Mesenchymal stem cell (in vitro differentiated cells and primary cell): Measurements from ENCODE around the gene NTF4.
A peak's percentile ranks its signal among the peaks of the same experiment; 100 is the strongest.

Experiments
- DNase-seq: peaks from one replicate; pipeline ENCODE4 v3.0.0-alpha.2; 2013
- H2AFZ ChIP-seq: one replicate; pipeline ENCODE4 v1.6.1; 2013; ENCODE audit warnings: low read depth, mild to moderate bottlenecking, control low read depth, inconsistent platforms, low read length, moderate library complexity
- H2AK5ac ChIP-seq: 2 replicates; pipeline ENCODE4 v1.6.1; 2013; ENCODE audit warnings: low read length, moderate library complexity, mild to moderate bottlenecking, inconsistent platforms; ENCODE audit not compliant: severe bottlenecking
- H2BK120ac ChIP-seq: one replicate; pipeline ENCODE4 v1.6.1; 2013; ENCODE audit warnings: low read depth, mild to moderate bottlenecking, inconsistent platforms, low read length, moderate library complexity
- H2BK12ac ChIP-seq, 2 experiments: one replicate each; pipeline ENCODE4 v1.6.1; 2013; ENCODE audit warnings: inconsistent platforms in 2 of 2, low read length in 2 of 2, mild to moderate bottlenecking in 2 of 2, moderate library complexity in 2 of 2, control low read depth in 1 of 2
- H2BK15ac ChIP-seq: one replicate; pipeline ENCODE4 v1.6.1; 2013; ENCODE audit warnings: mild to moderate bottlenecking, low read depth, inconsistent platforms; ENCODE audit not compliant: poor library complexity, severe bottlenecking
- H2BK5ac ChIP-seq: 2 replicates; pipeline ENCODE4 v1.6.1; 2013; ENCODE audit warnings: low read depth, mild to moderate bottlenecking, low read length, control low read depth, inconsistent platforms; ENCODE audit not compliant: poor library complexity, severe bottlenecking
- H3K14ac ChIP-seq, 2 experiments: one replicate each; pipeline ENCODE4 v1.6.1; 2013; ENCODE audit warnings: inconsistent platforms in 2 of 2, low read length in 2 of 2, control low read depth in 1 of 2, mild to moderate bottlenecking in 1 of 2, moderate library complexity in 1 of 2
- H3K18ac ChIP-seq, 2 experiments: one replicate each; pipeline ENCODE4 v1.6.1; 2013; ENCODE audit warnings: inconsistent platforms in 2 of 2, low read length in 2 of 2, control low read depth in 1 of 2, low read depth in 1 of 2, mild to moderate bottlenecking in 1 of 2
- H3K23ac ChIP-seq, 2 experiments: one replicate each; pipeline ENCODE4 v1.6.1; 2013; ENCODE audit warnings: inconsistent platforms in 2 of 2, low read length in 2 of 2, mild to moderate bottlenecking in 2 of 2, moderate library complexity in 2 of 2, control low read depth in 1 of 2
- H3K27ac ChIP-seq: 2 replicates; pipeline ENCODE4 v1.5.1; 2013; ENCODE audit warnings: mild to moderate bottlenecking, moderate library complexity, low read length, control low read depth, inconsistent platforms; ENCODE audit not compliant: poor library complexity, severe bottlenecking
- H3K27me3 ChIP-seq, 2 experiments: 2 replicates each; pipeline versions ENCODE4 v1.6.1 to v1.7.0; 2013; ENCODE audit warnings: low read length in 2 of 2, mild to moderate bottlenecking in 2 of 2, moderate library complexity in 2 of 2, control low read depth in 1 of 2, inconsistent platforms in 1 of 2; ENCODE audit not compliant: control insufficient read depth in 1 of 2, insufficient read depth in 1 of 2
- H3K36me3 ChIP-seq, 2 experiments: 2 replicates each; pipeline versions ENCODE4 v1.6.1 to v1.7.0; 2013; ENCODE audit warnings: low read length in 2 of 2, control low read depth in 1 of 2, inconsistent platforms in 1 of 2, low read depth in 1 of 2, mild to moderate bottlenecking in 1 of 2; ENCODE audit not compliant: insufficient read depth in 2 of 2, control insufficient read depth in 1 of 2
- H3K4ac ChIP-seq, 2 experiments: one replicate each; pipeline ENCODE4 v1.6.1; 2013; ENCODE audit warnings: inconsistent platforms in 2 of 2, low read length in 2 of 2, mild to moderate bottlenecking in 2 of 2, moderate library complexity in 2 of 2, control low read depth in 1 of 2, low read depth in 1 of 2
- H3K4me1 ChIP-seq: 2 replicates; pipeline ENCODE4 v1.6.1; 2013; ENCODE audit warnings: low read depth, low read length, control low read depth; ENCODE audit not compliant: control insufficient read depth, insufficient read depth
- H3K4me2 ChIP-seq: 2 replicates; pipeline ENCODE4 v1.6.1; 2013; ENCODE audit warnings: low read length, mild to moderate bottlenecking, inconsistent platforms; ENCODE audit not compliant: poor library complexity, severe bottlenecking
- H3K4me3 ChIP-seq, 2 experiments: 2 replicates each; pipeline versions ENCODE4 v1.5.1 to v1.7.0; 2013; ENCODE audit warnings: low read length in 2 of 2, mild to moderate bottlenecking in 2 of 2, control low read depth in 1 of 2, low read depth in 1 of 2; ENCODE audit not compliant: insufficient read depth in 1 of 2
- H3K79me1 ChIP-seq: replicated peaks from 2 replicates; pipeline ENCODE4 v1.6.1; 2013; ENCODE audit warnings: mild to moderate bottlenecking, control low read depth, low read length, inconsistent platforms; ENCODE audit not compliant: poor library complexity, severe bottlenecking
- H3K9ac ChIP-seq: 2 replicates; pipeline ENCODE4 v1.7.0; 2013; ENCODE audit warnings: mild to moderate bottlenecking, low read length, moderate library complexity
- H3K9me3 ChIP-seq: 2 replicates; pipeline ENCODE4 v1.7.0; 2013; ENCODE audit warnings: mild to moderate bottlenecking, low read length; ENCODE audit not compliant: control insufficient read depth
- H4K8ac ChIP-seq: one replicate; pipeline ENCODE4 v1.6.1; 2013; ENCODE audit warnings: inconsistent platforms, mild to moderate bottlenecking, low read length, moderate library complexity
- H4K91ac ChIP-seq: one replicate; pipeline ENCODE4 v1.6.1; 2013; ENCODE audit warnings: mild to moderate bottlenecking, low read length, inconsistent platforms
- WGBS: methylation state at CpG from one replicate; pipeline ENCODE4 v1.1.7; 2013; ENCODE audit warnings: mixed read lengths; 5-methylcytosine and 5-hydroxymethylcytosine counted together

NTF4 gene

GRCh38 chr19:49017041-49017665, 47.5 kb downstream of the NTF4 start, which contains the start of gene LHB:
TSS of gene LHB (minus strand) at chr19:49017091. CDS start at chr19:49017081, 10 bp downstream.
- Histone ChIP-seq H3K36me3 (peaks cover 33 to 39% of the 10 kb centered on the region in 2 experiments), H3K4ac (no peak within 1 kb of the TSS), H3K9ac (peak within 1 kb of the TSS; percentile 45), H3K27ac (no peak within 1 kb of the TSS), H2BK12ac (no peak within 1 kb of the TSS), H2BK5ac (no peak within 1 kb of the TSS), H2BK15ac (no peak within 1 kb of the TSS), H3K9me3 (no peaks in the 10 kb centered on the region), H3K27me3 (peaks cover 5 to 30% of the 10 kb centered on the region in 2 experiments), H4K91ac (no peak within 1 kb of the TSS), H2AFZ (no peak within 1 kb of the TSS), H3K14ac (no peak within 1 kb of the TSS), H3K4me1 (peaks cover 15% of the 10 kb centered on the region), H4K8ac (peak within 1 kb of the TSS; percentile 52), H2AK5ac (no peak within 1 kb of the TSS), H2BK120ac (no peak within 1 kb of the TSS), H3K79me1 (no peaks in the 10 kb centered on the region), H3K4me2 (peak within 1 kb of the TSS; percentile 85), H3K18ac (no peak within 1 kb of the TSS), H3K4me3 (peak within 1 kb of the TSS; percentile 44 to 70), H3K23ac (no peak within 1 kb of the TSS)
- WGBS = 71% methylated on average over 11 of the region's 17 CpGs
- no peak for DNase-seq

- no peak overlapping the region for H3K9ac ChIP-seq
- H4K8ac ChIP-seq = no peak overlapping the region
Measured at GRCh38 chr19:49016067-49016839, 48.4 kb downstream of the NTF4 start.

GRCh38 chr19:49014870-49015255, 49.8 kb downstream of the NTF4 start:
- Histone ChIP-seq H4K8ac (no peak overlapping the region), H3K79me1 (no peaks in the 10 kb centered on the region), H3K14ac (no peak overlapping the region), H2BK15ac (no peak overlapping the region), H2AK5ac (no peak overlapping the region), H3K9ac (no peak overlapping the region), H3K36me3 (peaks cover 54 to 62% of the 10 kb centered on the region in 2 experiments), H3K9me3 (no peaks in the 10 kb centered on the region), H3K27me3 (peaks cover 5 to 13% of the 10 kb centered on the region in 2 experiments), H2BK5ac (no peak overlapping the region), H2AFZ (no peak overlapping the region), H3K4me3 (no peak overlapping the region), H4K91ac (no peak overlapping the region), H2BK120ac (no peak overlapping the region), H2BK12ac (no peak overlapping the region), H3K27ac (no peak overlapping the region), H3K4me2 (no peak overlapping the region), H3K18ac (no peak overlapping the region), H3K4me1 (peaks cover 10% of the 10 kb centered on the region), H3K23ac (no peak overlapping the region), H3K4ac (no peak overlapping the region)
- DNase-seq = no peak
- 90% methylated on average over 18 of the region's 18 CpGs for WGBS

More at GRCh38 chr19:49016067-49016839, 48.4 kb downstream of the NTF4 start:
- Histone ChIP-seq H2BK15ac (no peak overlapping the region), H3K27me3 (peaks cover 5 to 25% of the 10 kb centered on the region in 2 experiments), H3K23ac (no peak overlapping the region), H3K27ac (no peak overlapping the region), H3K36me3 (peaks cover 42 to 48% of the 10 kb centered on the region in 2 experiments), H3K4me3 (no peak overlapping the region), H3K9me3 (no peaks in the 10 kb centered on the region), H2BK120ac (no peak overlapping the region), H3K14ac (no peak overlapping the region), H2BK5ac (no peak overlapping the region), H3K4me1 (peaks cover 15% of the 10 kb centered on the region), H2BK12ac (no peak overlapping the region), H3K4me2 (no peak overlapping the region), H2AK5ac (no peak overlapping the region), H4K91ac (no peak overlapping the region), H2AFZ (no peak overlapping the region), H3K4ac (no peak overlapping the region), H3K79me1 (no peaks in the 10 kb centered on the region), H3K18ac (no peak overlapping the region)
- no peak for DNase-seq
- WGBS = 100% methylated on average over 7 of the region's 29 CpGs

GRCh38 chr19:49014123-49014869, 50.3 kb downstream of the NTF4 start:
- H2BK120ac ChIP-seq = no peak overlapping the region
- H4K91ac ChIP-seq = no peak overlapping the region
- H3K18ac ChIP-seq = no peak overlapping the region
- no peak overlapping the region for H3K4ac ChIP-seq
- H3K79me1 ChIP-seq = no peaks in the 10 kb centered on the region
- peaks cover 5 to 8% of the 10 kb centered on the region in 2 experiments for H3K27me3 ChIP-seq
- no peak overlapping the region for H4K8ac ChIP-seq
- H2BK15ac ChIP-seq = no peak overlapping the region
- no peak overlapping the region for H2BK5ac ChIP-seq
- peak; percentile 44 for DNase-seq
- no peak overlapping the region for H3K4me3 ChIP-seq
- no peak overlapping the region for H2AK5ac ChIP-seq
- no peak overlapping the region for H2BK12ac ChIP-seq
- H3K27ac ChIP-seq = no peak overlapping the region
- no peak overlapping the region for H3K4me2 ChIP-seq
- peaks cover 10% of the 10 kb centered on the region for H3K4me1 ChIP-seq
- WGBS = 89% methylated on average over 31 of the region's 32 CpGs
- H2AFZ ChIP-seq = no peak overlapping the region
- H3K36me3 ChIP-seq = peaks cover 60 to 67% of the 10 kb centered on the region in 2 experiments
- H3K14ac ChIP-seq = no peak overlapping the region
- no peak overlapping the region for H3K23ac ChIP-seq
- H3K9ac ChIP-seq = no peak overlapping the region
- H3K9me3 ChIP-seq = no peaks in the 10 kb centered on the region
